ENCODE measurements around the gene TBL1XR1. TPM values are rescaled to one million over a fixed set of nuclear protein-coding genes. Genes with fewer than 3 reads are reported as not detected.
A peak's percentile ranks its signal among the peaks of the same experiment; 100 is the strongest.
"Not testable (repeated sequence)": the region's sequence is repeated elsewhere in the genome, so short reads cannot be mapped to it uniquely, and the experiment has no call there.

The TBL1XR1 gene
- total RNA-seq, 1 donor from 2014 or later, result 96.8 TPM

DNA sequence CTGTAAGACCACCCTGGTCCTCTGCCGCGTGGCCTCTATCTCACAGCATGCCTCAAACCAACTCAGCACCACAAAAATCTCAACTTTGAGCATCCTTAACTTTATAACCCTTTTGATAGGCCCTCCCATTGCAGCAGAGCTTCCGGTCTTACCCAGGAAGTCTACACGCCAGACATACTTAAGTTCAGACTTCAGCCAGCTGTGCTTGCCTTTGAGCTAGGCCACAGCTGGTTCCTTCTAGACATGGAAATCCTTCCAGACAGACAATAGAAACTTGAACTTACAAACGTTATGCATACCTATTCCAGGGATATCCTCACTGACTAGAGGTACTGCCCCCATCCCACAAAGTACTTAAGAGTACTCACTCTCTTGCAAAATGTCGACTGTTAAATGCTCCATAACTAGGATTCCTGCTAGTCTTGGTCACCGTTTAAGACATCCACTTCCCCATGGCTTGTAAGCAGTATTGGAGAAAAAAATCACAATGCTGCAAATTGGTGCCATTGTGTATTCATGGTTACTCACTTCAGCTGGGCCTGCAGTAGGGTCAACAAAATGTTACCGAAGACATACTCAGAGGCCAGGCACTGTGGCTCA is 183.5 kb downstream of the TBL1XR1 start:
- DNase-seq (ENCODE audit: missing footprints) (no peak), ATAC-seq (no peak)
- intact Hi-C loops (cut with DNase I), result no loop called here

GRCh38 chr3:177005718-177006405 is 191.4 kb downstream of the TBL1XR1 start:
- DNase-seq (ENCODE audit: missing footprints), result no peak
- no peak for ATAC-seq
- intact Hi-C loops (cut with DNase I), result no loop called here

DNA sequence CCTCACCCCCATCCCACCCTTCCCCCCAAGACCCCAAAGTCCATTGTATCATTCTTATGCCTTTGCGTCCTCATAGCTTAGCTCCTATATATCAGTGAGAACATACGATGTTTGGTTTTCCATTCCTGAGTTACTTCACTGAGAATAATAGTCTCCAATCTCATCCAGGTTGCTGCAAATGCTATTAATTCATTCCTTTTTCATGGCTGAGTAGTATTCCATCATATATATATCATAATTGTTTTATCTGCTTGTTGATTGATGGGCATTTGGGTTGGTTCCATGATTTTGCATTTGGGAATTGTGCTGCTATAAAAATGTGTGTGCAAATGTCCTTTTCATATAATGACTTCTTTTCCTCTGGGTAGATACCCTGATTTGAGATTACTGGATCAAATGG is 197.1 kb downstream of the TBL1XR1 start:
- DNase-seq (ENCODE audit: missing footprints); intact Hi-C loops (cut with DNase I); ATAC-seq: not testable (repeated sequence)

DNA sequence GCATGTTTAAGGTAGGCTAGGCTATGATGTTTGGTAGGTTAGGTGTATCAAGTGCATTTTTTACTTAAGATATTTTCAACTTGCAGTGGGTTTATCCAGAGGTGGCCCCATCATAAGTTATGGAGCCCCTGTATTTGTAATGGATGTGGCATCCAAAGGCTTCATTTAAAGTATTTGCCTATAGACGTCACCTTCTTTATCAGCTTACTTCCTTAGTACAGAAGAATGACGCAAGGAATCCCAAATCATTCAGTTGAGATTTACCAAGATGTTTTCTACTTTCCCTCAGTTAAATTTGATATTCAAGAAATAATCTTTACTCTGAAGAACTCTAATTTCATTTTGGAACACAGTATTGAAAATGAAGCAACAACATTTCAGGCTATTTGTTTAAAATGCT is 201.3 kb downstream of the TBL1XR1 start:
- no peak for ATAC-seq
- no peak for DNase-seq (ENCODE audit: missing footprints)
- intact Hi-C loops (cut with DNase I), result no loop called here

DNA sequence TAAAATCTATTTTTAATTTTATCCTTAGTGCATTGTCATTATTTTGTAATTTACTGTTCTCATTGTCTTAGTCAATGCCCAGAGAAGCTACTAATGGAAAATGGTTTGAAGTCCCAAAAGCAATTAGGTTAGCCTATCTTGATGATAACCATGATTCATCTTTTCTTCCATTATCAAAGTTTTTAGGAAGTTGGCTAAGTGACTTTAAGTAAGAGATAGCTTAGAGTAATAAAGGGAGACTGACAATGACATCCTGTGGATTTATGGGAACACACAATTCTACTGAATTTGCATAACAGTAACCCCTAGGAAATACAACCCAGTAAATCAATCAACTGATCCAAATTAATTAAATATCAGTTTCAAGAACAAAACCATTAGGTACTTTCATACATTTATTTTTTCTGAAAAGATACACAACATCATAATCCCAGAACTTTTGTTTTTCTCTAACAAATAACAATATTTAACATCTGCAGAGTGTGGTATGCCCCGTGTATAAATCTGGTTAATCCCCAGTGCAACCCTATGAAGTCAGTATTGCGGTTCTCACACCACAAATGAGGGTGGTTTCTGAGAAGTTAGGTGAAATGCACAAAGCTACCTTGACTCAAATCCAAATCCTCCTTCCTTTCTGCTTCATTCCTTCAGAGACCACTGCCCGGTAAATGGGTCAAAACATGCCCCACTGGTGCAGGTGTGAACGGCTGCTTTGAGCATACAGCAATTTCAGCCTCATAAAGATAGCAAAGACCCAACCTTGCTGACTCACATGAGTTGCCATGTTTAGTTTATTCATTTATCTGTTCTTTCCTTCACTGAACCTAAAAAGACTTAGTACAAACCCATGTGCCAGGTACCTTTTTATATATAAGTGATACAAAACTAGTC is 202.1 kb downstream of the TBL1XR1 start:
- DNase-seq (ENCODE audit: missing footprints) (no peak), ATAC-seq (no peak)
- intact Hi-C loops (cut with DNase I), result no loop called here

GRCh38 chr3:176994393-176994792 is 202.9 kb downstream of the TBL1XR1 start:
- intact Hi-C loops (cut with DNase I), result no loop called here
- ATAC-seq, result no peak
- DNase-seq (ENCODE audit: missing footprints), result no peak

- intact Hi-C loops (cut with DNase I), result no loop called here
- no peak for ATAC-seq
- no peak for DNase-seq (ENCODE audit: missing footprints)
Observed at GRCh38 chr3:176992978-176993377, 204.3 kb downstream of the TBL1XR1 start.

- DNase-seq (ENCODE audit: missing footprints) (no peak), ATAC-seq (no peak)
- intact Hi-C loops (cut with DNase I), result no loop called here
Observed at GRCh38 chr3:176992565-176992964, 204.7 kb downstream of the TBL1XR1 start.

DNA sequence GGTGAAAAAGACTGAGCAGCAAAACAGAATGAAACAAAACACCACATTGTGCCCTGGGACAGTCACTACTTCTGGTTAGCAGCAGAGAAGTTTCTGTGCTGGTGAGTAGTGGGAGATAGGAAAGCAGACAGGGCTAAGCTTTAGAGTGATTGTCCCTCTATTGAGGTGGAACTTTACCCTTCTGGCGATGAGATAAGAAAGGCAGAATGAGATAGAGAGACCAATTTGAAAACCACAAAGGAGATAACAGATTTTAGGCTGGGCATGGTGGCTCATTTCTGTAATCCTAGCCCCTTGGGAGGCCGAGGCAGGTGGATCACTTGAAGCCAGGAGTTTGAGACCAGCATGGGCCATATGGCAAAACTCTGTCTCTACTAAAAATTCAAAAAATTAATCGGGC is 208.5 kb downstream of the TBL1XR1 start:
- intact Hi-C loops (cut with DNase I), result no loop called here
- DNase-seq (ENCODE audit: missing footprints) (no peak), ATAC-seq (no peak)

- ATAC-seq (peak; percentile 39), DNase-seq (ENCODE audit: missing footprints) (no peak)
- intact Hi-C loops (cut with DNase I), result no loop called here
Observed at GRCh38 chr3:176987901-176988650, 209.2 kb downstream of the TBL1XR1 start.

GRCh38 chr3:176978441-176978840 is 218.8 kb downstream of the TBL1XR1 start:
- no peak for ATAC-seq
- no peak for DNase-seq (ENCODE audit: missing footprints)
- intact Hi-C loops (cut with DNase I), result no loop called here

GRCh38 chr3:176977331-176977730 is 220.0 kb downstream of the TBL1XR1 start:
- ATAC-seq (no peak), DNase-seq (ENCODE audit: missing footprints) (no peak)
- intact Hi-C loops (cut with DNase I), result no loop called here

- DNase-seq (ENCODE audit: missing footprints), result no peak
- intact Hi-C loops (cut with DNase I), result no loop called here
- ATAC-seq, result no peak
Observed at GRCh38 chr3:176976586-176976985, 220.7 kb downstream of the TBL1XR1 start.

DNA sequence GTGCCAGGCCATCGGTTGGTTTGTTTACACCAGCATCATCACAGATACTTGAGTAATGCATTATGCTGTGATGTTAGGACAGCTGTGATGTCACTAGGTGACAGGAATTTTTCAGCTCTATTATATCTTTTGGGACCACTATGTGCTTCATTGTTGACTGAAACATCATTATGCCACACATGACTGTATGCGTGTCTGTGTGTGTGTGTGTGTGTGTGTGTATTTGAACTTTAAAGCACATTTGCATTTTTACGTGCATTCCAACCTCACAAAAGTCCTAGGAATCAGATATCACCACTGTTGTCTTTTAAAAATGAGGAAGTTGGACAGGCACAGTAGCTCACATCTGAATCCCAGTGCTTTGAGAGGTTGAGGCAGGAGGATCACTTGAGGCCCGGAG is 223.0 kb downstream of the TBL1XR1 start:
- no peak for ATAC-seq
- intact Hi-C loops (cut with DNase I), result no loop called here
- DNase-seq (ENCODE audit: missing footprints), result no peak

- no peak for ATAC-seq
- no peak for DNase-seq (ENCODE audit: missing footprints)
- intact Hi-C loops (cut with DNase I), result no loop called here
Observed at GRCh38 chr3:176971613-176972174, 225.6 kb downstream of the TBL1XR1 start.

DNA sequence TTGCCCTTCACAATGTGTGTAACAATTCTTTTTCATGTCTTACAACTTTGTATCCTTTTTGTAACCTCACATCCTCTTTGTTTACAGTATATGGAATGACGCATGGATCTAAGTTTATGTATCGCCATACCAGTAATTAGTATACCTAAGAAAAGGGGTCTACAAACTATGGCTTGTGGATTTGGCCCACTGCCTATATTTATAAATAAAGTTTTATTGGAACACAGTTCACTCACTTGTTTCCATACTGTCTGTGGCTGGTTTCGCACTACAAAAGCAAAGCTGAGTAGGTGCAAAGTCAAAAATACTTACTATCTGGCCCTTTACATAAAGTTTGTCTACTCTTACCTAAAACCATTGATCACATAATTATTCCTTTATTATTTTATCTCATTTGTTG is 226.5 kb downstream of the TBL1XR1 start:
- no peak for DNase-seq (ENCODE audit: missing footprints)
- no peak for ATAC-seq
- intact Hi-C loops (cut with DNase I), result no loop called here

GRCh38 chr3:176969506-176969905 is 227.8 kb downstream of the TBL1XR1 start:
- no peak for ATAC-seq
- intact Hi-C loops (cut with DNase I), result no loop called here
- no peak for DNase-seq (ENCODE audit: missing footprints)

Data from Right ventricle myocardium inferior (tissue), 1 donor.